NT2/D1 (cell line): ENCODE measurements around the gene TAS2R41.

Experiments used
- YY1 ChIP-seq: IDR thresholded peaks from 2 replicates; pipeline ENCODE4 v1.6.1; 2011; ENCODE audit not compliant: insufficient read length, insufficient read depth
- ZNF274 ChIP-seq: IDR thresholded peaks from 2 replicates; pipeline ENCODE4 v1.6.1; 2011; ENCODE audit warnings: mild to moderate bottlenecking, low read depth, low read length

- TF ChIP-seq YY1, result no peak
- TF ChIP-seq ZNF274, result no peak
These were observed 16.9 kb downstream of the TAS2R41 start for GRCh38 chr7:143494622-143495021.
